H1 (cell line): ENCODE measurements around the gene CELF2. TPM values are rescaled to one million over a fixed set of nuclear protein-coding genes. Genes with fewer than 3 reads are reported as not detected.

Experiments
- CTCF ChIA-PET: fragments of 300-600 bp; sonication (Branson Sonifier 250); formaldehyde crosslinking; loops from one replicate; lab custom pipeline; 2021; ENCODE audit not compliant: partially characterized antibody; lab: Charles Lee
- POLR2A ChIA-PET: fragments of 300-600 bp; sonication (Branson Sonifier 250); formaldehyde crosslinking; loops from one replicate; lab custom pipeline; 2021; ENCODE audit warnings: inconsistent platforms; ENCODE audit not compliant: partially characterized antibody; lab: Charles Lee
- DNase-seq, 2 experiments: peaks; one replicate each; pipeline versions ENCODE4 v3.0.0 to v3.0.0-alpha.2; 2010 to 2022; ENCODE audit warnings: low spot score in 2 of 2, low read depth in 1 of 2, mixed read lengths in 1 of 2
- FAIRE-seq: peaks from 2 replicates; lab custom pipeline; 2011; peaks lifted over from hg19 to GRCh38; lab: Jason Lieb, UNC
- H2AFZ ChIP-seq: 2 replicates; pipeline ENCODE4 v1.8.1; 2012; ENCODE audit warnings: low read length, inconsistent platforms
- H2AK5ac ChIP-seq: 2 replicates; pipeline ENCODE4 v1.6.1; 2013; ENCODE audit warnings: low read depth, low read length
- H2BK120ac ChIP-seq: replicated peaks from 2 replicates; pipeline ENCODE3; 2013; ENCODE audit warnings: low read depth, low read length, inconsistent platforms
- H2BK12ac ChIP-seq: 2 replicates; pipeline ENCODE4 v1.6.1; 2013; ENCODE audit warnings: low read depth, low read length
- H2BK15ac ChIP-seq: 2 replicates; pipeline ENCODE4 v1.6.1; 2013; ENCODE audit warnings: low read length
- H2BK20ac ChIP-seq: 2 replicates; pipeline ENCODE4 v1.6.1; 2013; ENCODE audit warnings: low read length
- H2BK5ac ChIP-seq: 2 replicates; pipeline ENCODE4 v1.6.1; 2013; ENCODE audit warnings: low read depth, low read length
- H3K14ac ChIP-seq: 2 replicates; pipeline ENCODE4 v1.6.1; 2013; ENCODE audit warnings: inconsistent platforms; ENCODE audit not compliant: insufficient read length
- H3K18ac ChIP-seq: 2 replicates; pipeline ENCODE4 v1.6.1; 2013; ENCODE audit warnings: low read length; ENCODE audit errors: extremely low read depth
- H3K23ac ChIP-seq: 2 replicates; pipeline ENCODE4 v1.6.1; 2013; ENCODE audit warnings: inconsistent platforms; ENCODE audit not compliant: insufficient read length
- H3K23me2 ChIP-seq: 2 replicates; pipeline ENCODE4 v1.6.1; 2013; ENCODE audit warnings: low read depth, low read length
- H3K27ac ChIP-seq: 2 replicates; pipeline ENCODE4 v1.6.1; 2011; ENCODE audit warnings: low read depth, low read length, inconsistent platforms
- H3K27me3 ChIP-seq, 4 experiments: replicated peaks in 1 of 4; 1 replicate in 1 of 4; 2 replicates in 3 of 4; pipeline versions ENCODE4 v1.6.1 to v1.8.1; 2011 to 2013; ENCODE audit warnings: low read length in 3 of 4, mild to moderate bottlenecking in 3 of 4, inconsistent platforms in 2 of 4, mixed read lengths in 2 of 4, moderate library complexity in 1 of 4; ENCODE audit not compliant: control insufficient read depth in 3 of 4, insufficient read depth in 3 of 4; ENCODE audit errors: extremely low read depth in 1 of 4
- H3K36me3 ChIP-seq, 4 experiments: 2 replicates each; pipeline versions ENCODE4 v1.6.1 to v1.8.1; 2011 to 2013; ENCODE audit warnings: mild to moderate bottlenecking in 4 of 4, low read length in 3 of 4, moderate library complexity in 2 of 4, control low read depth in 1 of 4, inconsistent platforms in 1 of 4; ENCODE audit not compliant: insufficient read depth in 4 of 4, control insufficient read depth in 2 of 4
- H3K4ac ChIP-seq: replicated peaks from 2 replicates; pipeline ENCODE3; 2013; ENCODE audit warnings: low read length, low read depth, mixed read lengths, inconsistent platforms; ENCODE audit not compliant: insufficient read length
- H3K4me1 ChIP-seq, 4 experiments: replicated peaks in 1 of 4; 1 replicate in 1 of 4; 2 replicates in 3 of 4; pipeline versions ENCODE4 v1.6.1 to v1.8.1; 2011 to 2013; ENCODE audit warnings: low read length in 3 of 4, inconsistent platforms in 2 of 4, mixed read lengths in 1 of 4; ENCODE audit not compliant: insufficient read depth in 4 of 4, control insufficient read depth in 3 of 4
- H3K4me2 ChIP-seq, 2 experiments: 2 replicates each; pipeline versions ENCODE4 v1.6.1 to v1.8.1; 2011 to 2013; ENCODE audit warnings: low read depth in 2 of 2, low read length in 2 of 2, control low read depth in 1 of 2, inconsistent platforms in 1 of 2, mild to moderate bottlenecking in 1 of 2; ENCODE audit not compliant: insufficient read depth in 1 of 2
- H3K4me3 ChIP-seq, 4 experiments: fragments of 200-600, 300-600 bp in 1 of 4; sonication (generic), shearing (Covaris generic), sonication (Bioruptor Twin) in 1 of 4; 2 replicates each; pipeline versions ENCODE4 v1.5.1 to v1.8.1; 2011 to 2016; ENCODE audit warnings: low read length in 4 of 4, low read depth in 3 of 4, control low read depth in 2 of 4, inconsistent platforms in 2 of 4, mild to moderate bottlenecking in 2 of 4, mixed read lengths in 1 of 4, moderate library complexity in 1 of 4; ENCODE audit not compliant: insufficient read depth in 2 of 4; ENCODE audit errors: extremely low read depth in 1 of 4
- H3K56ac ChIP-seq: replicated peaks from 2 replicates; pipeline ENCODE3; 2013; ENCODE audit warnings: low read depth, mild to moderate bottlenecking, mixed read lengths, low read length, inconsistent platforms; ENCODE audit not compliant: insufficient read length
- H3K79me1 ChIP-seq: 2 replicates; pipeline ENCODE4 v1.6.1; 2013; ENCODE audit warnings: low read depth, low read length, control low read depth
- H3K79me2 ChIP-seq, 2 experiments: 2 replicates each; pipeline versions ENCODE4 v1.6.1 to v1.8.1; 2012 to 2013; ENCODE audit warnings: low read length in 2 of 2, mild to moderate bottlenecking in 2 of 2, inconsistent platforms in 1 of 2; ENCODE audit not compliant: insufficient read depth in 2 of 2, control insufficient read depth in 1 of 2
- H3K9ac ChIP-seq, 4 experiments: replicated peaks in 1 of 4; 1 replicate in 1 of 4; 2 replicates in 3 of 4; pipeline versions ENCODE4 v1.6.1 to v1.8.1; 2011 to 2013; ENCODE audit warnings: low read depth in 3 of 4, low read length in 3 of 4, control low read depth in 2 of 4, mild to moderate bottlenecking in 2 of 4, moderate library complexity in 2 of 4, inconsistent platforms in 1 of 4; ENCODE audit errors: extremely low read depth in 1 of 4
- H3K9me3 ChIP-seq, 2 experiments: 2 replicates each; pipeline versions ENCODE4 v1.6.1 to v1.8.1; 2012 to 2013; ENCODE audit warnings: mild to moderate bottlenecking in 2 of 2, moderate library complexity in 2 of 2, control low read depth in 1 of 2, inconsistent platforms in 1 of 2, low read depth in 1 of 2, low read length in 1 of 2, mixed read lengths in 1 of 2; ENCODE audit not compliant: insufficient read depth in 2 of 2
- H4K20me1 ChIP-seq, 2 experiments: replicated peaks in 1 of 2; 2 replicates each; pipeline versions ENCODE3 to v1.8.1; 2011 to 2013; ENCODE audit warnings: inconsistent platforms in 2 of 2, low read length in 2 of 2, mild to moderate bottlenecking in 1 of 2; ENCODE audit not compliant: insufficient read depth in 2 of 2, control insufficient read depth in 1 of 2
- H4K5ac ChIP-seq: 2 replicates; pipeline ENCODE4 v1.6.1; 2013; ENCODE audit warnings: low read length, low read depth, mixed read lengths, inconsistent platforms; ENCODE audit not compliant: insufficient read length
- H4K8ac ChIP-seq: 2 replicates; pipeline ENCODE4 v1.8.0; 2013; ENCODE audit warnings: mild to moderate bottlenecking, moderate library complexity, low read length, inconsistent platforms; ENCODE audit not compliant: insufficient read depth; ENCODE audit errors: extremely low read depth
- H4K91ac ChIP-seq: replicated peaks from 2 replicates; pipeline ENCODE3; 2013; ENCODE audit warnings: low read length, mixed read lengths, inconsistent platforms; ENCODE audit not compliant: insufficient read length
- CHD2 ChIP-seq: IDR thresholded peaks from 2 replicates; pipeline ENCODE4 v1.6.1; 2012; ENCODE audit warnings: low read length, improper control_type of control experiment
- CTBP2 ChIP-seq: IDR thresholded peaks from 2 replicates; pipeline ENCODE4 v1.7.0; 2011; ENCODE audit warnings: borderline replicate concordance, mild to moderate bottlenecking, moderate library complexity, mixed read lengths, low read length; ENCODE audit not compliant: insufficient read depth, insufficient read length
- EGR1 ChIP-seq: IDR thresholded peaks from 2 replicates; pipeline ENCODE4 v1.6.1; 2011; ENCODE audit warnings: low read depth, low read length, borderline replicate concordance
- GABPA ChIP-seq: IDR thresholded peaks from 2 replicates; pipeline ENCODE4 v1.6.1; 2011; ENCODE audit warnings: mild to moderate bottlenecking, low read length, moderate library complexity, borderline replicate concordance; ENCODE audit not compliant: insufficient read depth
- KDM4A ChIP-seq: IDR thresholded peaks from one replicate; pipeline ENCODE4 v1.7.1; 2012; ENCODE audit warnings: low read depth, mild to moderate bottlenecking, moderate library complexity, low read length, inconsistent platforms; ENCODE audit not compliant: severe bottlenecking
- NRF1 ChIP-seq: IDR thresholded peaks from 2 replicates; pipeline ENCODE4 v1.6.1; 2011; ENCODE audit warnings: mild to moderate bottlenecking, low read depth, low read length, improper control_type of control experiment
- RXRA ChIP-seq: IDR thresholded peaks from 2 replicates; pipeline ENCODE4 v1.6.1; 2011; ENCODE audit warnings: low read depth, mild to moderate bottlenecking, low read length, moderate library complexity; ENCODE audit not compliant: insufficient read depth
- SAP30 ChIP-seq: fragments of 300-600 bp; sonication (generic); IDR thresholded peaks from 2 replicates; pipeline ENCODE4 v1.7.1; 2012; ENCODE audit warnings: low read length, moderate library complexity, mild to moderate bottlenecking, inconsistent platforms; ENCODE audit not compliant: insufficient read depth, insufficient replicate concordance
- SIRT6 ChIP-seq: IDR thresholded peaks from one replicate; pipeline ENCODE4 v1.7.1; 2012; ENCODE audit warnings: low read length, inconsistent platforms
- whole genome bisulfite sequencing, 2 experiments: shearing (Covaris generic) in 1 of 2; methylation state at CpG; one replicate each; pipeline versions ENCODE4 v1.1.6 to v1.1.7; 2013 to 2015; ENCODE audit warnings: low lambda C conversion rate in 2 of 2, mixed read lengths in 2 of 2, inconsistent platforms in 1 of 2, low coverage in 1 of 2, missing lambda C conversion rate in 1 of 2; ENCODE audit not compliant: insufficient replicate concordance in 2 of 2, insufficient coverage in 1 of 2, insufficient read length in 1 of 2; ENCODE audit errors: extremely low coverage in 1 of 2, missing lambda C conversion rate in 1 of 2; 5-methylcytosine and 5-hydroxymethylcytosine counted together
- polyA plus RNA-seq, 7 experiments: library from polyadenylated mRNA; depleted of rRNA in 3 of 7; stranded (reverse) in 5 of 7; unstranded in 2 of 7; fragments of >200 nt in 5 of 7; fragments of 200-250 nt in 2 of 7; gene quantifications; 1 replicate in 5 of 7; 2 replicates in 1 of 7; 4 replicates in 1 of 7; pipeline versions ENCODE4 v1.2.1 to v1.2.3, GENCODE V29; 2011 to 2013; ENCODE audit warnings: missing spikeins in 2 of 7, mixed read lengths in 2 of 7
- total RNA-seq: library from RNA; stranded (reverse); fragmentation: NEBNext Ultra II Directional; extraction: Animal tissue kit (Norgen Biotek cat#: 25700); gene quantifications from 2 replicates; pipeline ENCODE4 v1.2.1, GENCODE V29; 2021

The CELF2 gene
- total and polyA plus RNA-seq, 2 of the 8 experiments (the other 6 are each of a cell fraction or from before 2014, with no cell fraction given) = 18.3 to 22.7 TPM

GRCh38 chr10:11329062-11329673 is 311.5 kb downstream of the CELF2 start:
- Histone ChIP-seq H2BK12ac (0 out of 2 replicates have a peak overlapping the region, but pooled peaks have one; percentile 20), H4K91ac (no peak overlapping the region), H4K5ac (no peak overlapping the region), H3K79me1 (no peaks in the 10 kb centered on the region), H3K79me2 (no peaks in the 10 kb centered on the region), H3K4me2 (no peak overlapping the region), H3K18ac (no peak overlapping the region; the same call in 1 of the 2 replicates), H4K8ac (no peak overlapping the region), H3K23ac (no peak overlapping the region), H2AFZ (no peak overlapping the region), H3K4me1 (peaks cover 2 to 16% (median 5%) of the 10 kb centered on the region in 4 experiments; a peak in 6 of 7 replicates), H3K4ac (no peak overlapping the region), H3K23me2 (no peaks in the 10 kb centered on the region), H3K27me3 (no peaks in the 10 kb centered on the region), H3K4me3 (no peak overlapping the region), H2BK20ac (no peak overlapping the region), H2BK120ac (no peak overlapping the region), H4K20me1 (no peaks in the 10 kb centered on the region), H2BK5ac (peak overlapping the region; percentile 60; the same call in 1 of the 2 replicates), H3K27ac (no peak overlapping the region), H3K9me3 (no peaks in the 10 kb centered on the region), H3K9ac (no peak overlapping the region), H2AK5ac (no peak overlapping the region), H3K36me3 (0 out of 8 replicates have a peak, but pooled peaks cover 0 to 3% (median 0%) of the 10 kb centered on the region in 4 experiments), H3K14ac (no peak overlapping the region), H2BK15ac (no peak overlapping the region), H3K56ac (no peak overlapping the region)
- CTCF ChIA-PET = interaction anchor here (1.4 to 2.5 kb wide), 2 partner anchors 10 to 95 kb away, joined by 3 to 16 read pairs; no protein-coding TSS in a partner anchor
- TF ChIP-seq GABPA (no peak), NRF1 (no peak), CTBP2 (no peak), SIRT6 (no peak), RXRA (no peak), EGR1 (no peak), SAP30 (no peak), CHD2 (no peak), KDM4A (no peak)
- peak in 1 of 2 experiments; percentile 45 for DNase-seq
- POLR2A ChIA-PET = no interaction called here
- FAIRE-seq = no peak
- WGBS, 2 experiments = 69% methylated on average over 12 of the region's 12 CpGs; no CpG with 5 or more reads in 1 of the 2 experiments
